Measurements from ENCODE around the gene FAM170B. TPM values are rescaled to one million over a fixed set of nuclear protein-coding genes. Genes with fewer than 3 reads are reported as not detected.

The FAM170B gene
- total and polyA plus RNA-seq, 2 donors (not counting 3 experiments of a cell fraction or from before 2014, with no cell fraction given), result not detected

GRCh38 chr10:49110684-49111319, 23.0 kb downstream of the FAM170B start:
- Histone ChIP-seq H3K27ac (ENCODE audit: insufficient read depth, low read depth, low read length) (no peak overlapping the region), H3K79me2 (ENCODE audit: control insufficient read depth, insufficient read depth, low read length) (no peaks in the 10 kb centered on the region), H3K9ac (replicated peaks; ENCODE audit: extremely low read depth, insufficient read depth, low read length) (no peak overlapping the region), H4K20me1 (replicated peaks; ENCODE audit: control insufficient read depth, extremely low read depth, insufficient read depth, low read length) (no peaks in the 10 kb centered on the region), H3K27me3 (ENCODE audit: control insufficient read depth in 2 of 2, insufficient read depth in 2 of 2, low read length in 2 of 2) (peaks cover 10 to 17% of the 10 kb centered on the region in 2 experiments), H3K4me3 (replicated peaks in 1 of 3; ENCODE audit: insufficient read depth in 1 of 3, low read depth in 1 of 3, low read length in 3 of 3) (no peak overlapping the region), H3K36me3 (ENCODE audit: control insufficient read depth in 2 of 2, extremely low read depth in 1 of 2, insufficient read depth in 2 of 2, low read length in 2 of 2) (no peaks in the 10 kb centered on the region), H2AFZ (ENCODE audit: low read depth, low read length) (no peak overlapping the region), H3K4me2 (ENCODE audit: insufficient read depth, low read length) (no peak overlapping the region), H3K9me1 (replicated peaks; ENCODE audit: control insufficient read depth, extremely low read depth, insufficient read depth, low read length) (no peaks in the 10 kb centered on the region), H3K4me1 (ENCODE audit: control insufficient read depth, extremely low read depth, insufficient read depth, low read length) (no peaks in the 10 kb centered on the region), H3K9me3 (replicated peaks; ENCODE audit: control insufficient read depth, insufficient read depth, low read length) (no peaks in the 10 kb centered on the region)
- intact Hi-C loops (cut with micrococcal nuclease) (no loop called here), dilution Hi-C loops (cut with MboI; ENCODE audit: extremely low pct_ligation_motif_present, low sequenced_read_pairs) (no loop called here)
- FAIRE-seq (no peak), DNase-seq (ENCODE audit: low read depth, low spot score) (no peak)
- TF ChIP-seq EZH2 (IDR thresholded peaks at IDR 0.05; ENCODE audit: borderline replicate concordance, low read depth, low read length, severe bottlenecking), result no peak
- no peak for TF ChIP-seq MYC (IDR thresholded peaks at IDR 0.05; ENCODE audit: low read depth, low read length)
- TF ChIP-seq FOS (IDR thresholded peaks at IDR 0.05; ENCODE audit: borderline replicate concordance, insufficient read depth, low read length), result no peak
- TF ChIP-seq POLR2A (IDR thresholded peaks at IDR 0.05; ENCODE audit: low read depth, low read length), result no peak
- TF ChIP-seq CTCF (IDR thresholded peaks at IDR 0.05; ENCODE audit: extremely low read depth in 1 of 2, insufficient read depth in 1 of 2, low read depth in 1 of 2, low read length in 2 of 2), result no peak
- no peak for TF ChIP-seq GATA2 (IDR thresholded peaks at IDR 0.05; ENCODE audit: insufficient read depth, insufficient read length, low read depth, low read length)
- TF ChIP-seq JUN (IDR thresholded peaks at IDR 0.05; ENCODE audit: borderline replicate concordance, insufficient read depth, insufficient read length, low read depth), result no peak
- TF ChIP-seq MAX (IDR thresholded peaks at IDR 0.05; ENCODE audit: insufficient read depth, insufficient read length), result no peak
- TF ChIP-seq POLR2AphosphoS5 (IDR thresholded peaks at IDR 0.05; ENCODE audit: insufficient read depth, low read depth, low read length), result no peak
- CTCF ChIA-PET, result interaction anchor here (1.5 kb wide), 1 partner anchor 297 kb away, joined by 3 read pairs; no protein-coding TSS in a partner anchor
- POLR2A ChIA-PET, result no interaction called here
- BruUV-seq (replicated peaks), result no TSS peak

Measured in endothelial cell of umbilical vein (primary cell).